Neural crest cell (in vitro differentiated cells): ENCODE results near the gene ILK. TPM values are rescaled to one million over a fixed set of nuclear protein-coding genes. Genes with fewer than 3 reads are reported as not detected.

Experiments used
- DNase-seq: peaks from one replicate; pipeline ENCODE4 v3.0.0; 2021; ENCODE audit warnings: low read depth, mixed read lengths, low spot score
- H3K27ac Mint-ChIP-seq: one replicate; pipeline ENCODE4 v1.8.0; 2021; ENCODE audit warnings: mild to moderate bottlenecking, mixed read lengths; ENCODE audit not compliant: unreplicated experiment
- H3K27me3 Mint-ChIP-seq: 2 replicates; pipeline ENCODE4 v1.8.0; 2021; ENCODE audit warnings: low read depth, mild to moderate bottlenecking, mixed read lengths
- H3K36me3 Mint-ChIP-seq: 2 replicates; pipeline ENCODE4 v1.8.0; 2021; ENCODE audit warnings: low read depth, mild to moderate bottlenecking, mixed read lengths
- H3K4me1 Mint-ChIP-seq: 2 replicates; pipeline ENCODE4 v1.8.0; 2021; ENCODE audit warnings: mixed read lengths
- H3K4me3 Mint-ChIP-seq: one replicate; pipeline ENCODE4 v1.8.0; 2021; ENCODE audit warnings: mild to moderate bottlenecking, mixed read lengths
- H3K9me3 Mint-ChIP-seq: 2 replicates; pipeline ENCODE4 v1.8.0; 2021; ENCODE audit warnings: mixed read lengths
- total RNA-seq: library from RNA; stranded (reverse); gene quantifications from 2 replicates; pipeline ENCODE4 v1.2.1, GENCODE V29; 2021
- TF ChIP-seq, protein P1 (sequence below): fragments of 200-600 bp; sonication (generic); conservative IDR thresholded peaks from 2 replicates; pipeline ENCODE4 v1.5.0; 2021; ENCODE audit warnings: antibody characterized with exemption, mild to moderate bottlenecking

ILK gene
- total RNA-seq, 1 donor from 2014 or later = 121 TPM

DNA sequence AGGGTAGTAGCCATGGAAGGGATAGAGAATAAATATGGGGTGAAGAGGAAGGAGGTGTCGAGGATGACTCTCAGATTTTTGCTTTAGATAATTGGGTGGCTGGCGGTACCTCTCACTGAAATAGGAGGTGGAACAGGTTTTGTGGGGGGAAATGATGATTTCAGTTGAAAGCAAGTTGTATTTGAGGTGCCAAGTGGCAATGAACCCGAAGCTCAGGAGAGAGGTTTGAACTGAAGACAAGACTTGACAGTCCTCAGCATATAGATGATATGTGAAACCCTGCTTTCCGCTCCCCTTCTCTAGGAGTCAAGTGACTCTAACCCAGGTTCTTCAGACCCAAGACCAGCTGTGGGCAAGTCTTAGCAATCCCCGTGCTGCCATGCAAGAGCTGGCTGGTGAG, 33.9 kb upstream of the ILK start:
- Mint-ChIP-seq H3K9me3 (no peaks in the 10 kb centered on the region), H3K27me3 (no peaks in the 10 kb centered on the region), H3K4me3 (no peak overlapping the region), H3K4me1 (peaks cover under 1% of the 10 kb centered on the region), H3K27ac (no peak overlapping the region), H3K36me3 (peaks cover 11% of the 10 kb centered on the region)
- TF ChIP-seq, protein P1, sequence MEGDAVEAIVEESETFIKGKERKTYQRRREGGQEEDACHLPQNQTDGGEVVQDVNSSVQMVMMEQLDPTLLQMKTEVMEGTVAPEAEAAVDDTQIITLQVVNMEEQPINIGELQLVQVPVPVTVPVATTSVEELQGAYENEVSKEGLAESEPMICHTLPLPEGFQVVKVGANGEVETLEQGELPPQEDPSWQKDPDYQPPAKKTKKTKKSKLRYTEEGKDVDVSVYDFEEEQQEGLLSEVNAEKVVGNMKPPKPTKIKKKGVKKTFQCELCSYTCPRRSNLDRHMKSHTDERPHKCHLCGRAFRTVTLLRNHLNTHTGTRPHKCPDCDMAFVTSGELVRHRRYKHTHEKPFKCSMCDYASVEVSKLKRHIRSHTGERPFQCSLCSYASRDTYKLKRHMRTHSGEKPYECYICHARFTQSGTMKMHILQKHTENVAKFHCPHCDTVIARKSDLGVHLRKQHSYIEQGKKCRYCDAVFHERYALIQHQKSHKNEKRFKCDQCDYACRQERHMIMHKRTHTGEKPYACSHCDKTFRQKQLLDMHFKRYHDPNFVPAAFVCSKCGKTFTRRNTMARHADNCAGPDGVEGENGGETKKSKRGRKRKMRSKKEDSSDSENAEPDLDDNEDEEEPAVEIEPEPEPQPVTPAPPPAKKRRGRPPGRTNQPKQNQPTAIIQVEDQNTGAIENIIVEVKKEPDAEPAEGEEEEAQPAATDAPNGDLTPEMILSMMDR = no peak
- DNase-seq = no peak

GRCh38 chr11:6570691-6571427, 32.7 kb upstream of the ILK start:
- Mint-ChIP-seq H3K36me3 (peaks cover 11% of the 10 kb centered on the region), H3K27ac (no peak overlapping the region), H3K27me3 (no peaks in the 10 kb centered on the region), H3K4me3 (no peak overlapping the region), H3K9me3 (no peaks in the 10 kb centered on the region), H3K4me1 (peaks cover 12% of the 10 kb centered on the region)
- TF ChIP-seq, protein P1 = no peak
- DNase-seq = no peak

- Mint-ChIP-seq H3K36me3 (peaks cover 11% of the 10 kb centered on the region), H3K4me3 (no peak overlapping the region), H3K9me3 (no peaks in the 10 kb centered on the region), H3K27ac (no peak overlapping the region), H3K4me1 (peaks cover 15% of the 10 kb centered on the region), H3K27me3 (no peaks in the 10 kb centered on the region)
- TF ChIP-seq, protein P1 = no peak
- DNase-seq = no peak
Measured at GRCh38 chr11:6571434-6572008, 32.1 kb upstream of the ILK start.

- Mint-ChIP-seq H3K4me3 (no peak overlapping the region), H3K36me3 (peaks cover 11% of the 10 kb centered on the region), H3K27ac (no peak overlapping the region), H3K27me3 (no peaks in the 10 kb centered on the region), H3K9me3 (no peaks in the 10 kb centered on the region), H3K4me1 (peaks cover 20% of the 10 kb centered on the region)
- TF ChIP-seq, protein P1 = no peak
- no peak for DNase-seq
Measured at GRCh38 chr11:6572215-6572614, 31.4 kb upstream of the ILK start.

DNA sequence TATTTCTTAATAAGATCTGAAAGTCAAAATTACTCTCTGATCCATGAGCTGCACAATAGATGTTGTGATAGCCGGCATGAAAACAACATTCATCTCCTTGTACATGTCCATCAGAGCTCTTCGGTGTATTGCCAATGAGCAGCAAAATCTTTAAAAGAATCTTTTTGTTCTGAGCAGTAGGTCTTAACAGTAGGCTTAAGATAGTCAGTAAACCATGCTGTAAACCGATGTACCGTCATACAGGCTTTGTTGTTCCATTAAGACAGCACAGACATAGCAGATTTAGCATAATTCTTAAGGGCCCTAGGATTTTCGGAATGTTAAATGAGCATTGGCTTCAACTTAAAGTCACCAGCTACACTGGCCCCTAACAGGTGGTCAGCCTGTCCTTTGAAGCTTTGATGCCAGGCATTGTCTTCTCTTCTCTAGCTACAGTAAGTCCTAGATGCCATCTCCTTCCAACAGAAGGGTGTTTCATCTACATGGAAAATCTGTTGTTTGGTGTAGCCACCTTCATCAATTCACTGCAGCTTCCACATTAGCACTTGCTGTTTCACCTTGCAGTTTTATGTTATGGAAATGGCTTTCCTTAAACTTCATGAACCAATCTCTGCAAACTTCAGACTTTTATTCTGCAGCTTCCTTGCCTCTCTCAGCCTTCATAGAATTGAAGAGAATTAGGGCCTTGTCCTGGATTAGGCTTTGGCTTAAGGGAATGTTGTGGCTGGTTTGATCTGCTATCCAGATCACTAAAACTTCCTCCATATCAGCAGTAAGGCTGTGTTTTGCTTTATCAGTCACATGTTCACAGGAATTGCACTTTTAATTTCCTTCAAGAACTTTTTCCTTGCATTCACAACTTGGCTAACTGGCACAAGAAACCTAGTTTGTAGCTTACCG, 28.5 kb upstream of the ILK start:
- H3K9me3 Mint-ChIP-seq = no peaks in the 10 kb centered on the region
- peaks cover 6% of the 10 kb centered on the region for H3K36me3 Mint-ChIP-seq
- H3K4me3 Mint-ChIP-seq = no peak overlapping the region
- no peak overlapping the region for H3K27ac Mint-ChIP-seq
- H3K4me1 Mint-ChIP-seq = peaks cover 20% of the 10 kb centered on the region
- H3K27me3 Mint-ChIP-seq = no peaks in the 10 kb centered on the region
- TF ChIP-seq, protein P1 = no peak
- DNase-seq = no peak
